Astrocyte of the cerebellum (primary cell): ENCODE data around the gene SMPDL3A.

Experiments
- DNase-seq: peaks from one replicate; pipeline ENCODE4 v3.0.0-alpha.2; 2011; ENCODE audit warnings: low read depth
- H3K4me3 ChIP-seq: 2 replicates; pipeline ENCODE4 v1.5.1; 2011; ENCODE audit warnings: mild to moderate bottlenecking, low read depth, low read length, moderate library complexity
- CTCF ChIP-seq: IDR thresholded peaks from 2 replicates; pipeline ENCODE4 v1.5.1; 2012; ENCODE audit warnings: low read length, low read depth, moderate library complexity, mild to moderate bottlenecking; ENCODE audit errors: missing control alignments
- in situ Hi-C: cut with HindIII; loops from 2 replicates; pipeline ENCODE4 v1.10.0; 2017; ENCODE audit warnings: low sequenced_read_pairs

Gene SMPDL3A

GRCh38 chr6:122775975-122776374 lies 13.1 kb upstream of the SMPDL3A start:
- in situ Hi-C loops: no loop called here
- DNase-seq: no peak
- TF ChIP-seq CTCF: no peak
- no peak overlapping the region for H3K4me3 ChIP-seq

- no peak for DNase-seq
- TF ChIP-seq CTCF: no peak
- H3K4me3 ChIP-seq: no peak overlapping the region
- in situ Hi-C loops: no loop called here
These were observed 10.8 kb upstream of the SMPDL3A start for GRCh38 chr6:122778302-122778701.

GRCh38 chr6:122778985-122779661 lies 9.9 kb upstream of the SMPDL3A start:
- in situ Hi-C loops: no loop called here
- no peak for TF ChIP-seq CTCF
- peak; percentile 27 for DNase-seq
- peak overlapping the region; percentile 7 for H3K4me3 ChIP-seq

GRCh38 chr6:122779667-122780066 lies 9.4 kb upstream of the SMPDL3A start, which contains the start of gene FABP7:
FABP7 (plus strand) TSS chr6:122779716; CDS start chr6:122779795, 79 bp downstream.
- in situ Hi-C loops: no loop called here

GRCh38 chr6:122780114-122780513 lies 8.9 kb upstream of the SMPDL3A start:
- H3K4me3 ChIP-seq: no peak overlapping the region
- no peak for TF ChIP-seq CTCF
- in situ Hi-C loops: no loop called here
- no peak for DNase-seq

More at GRCh38 chr6:122779667-122780066, 9.4 kb upstream of the SMPDL3A start, which contains the start of gene FABP7:
- no peak for DNase-seq
- no peak for TF ChIP-seq CTCF
- peak within 1 kb of the TSS; percentile 7 for H3K4me3 ChIP-seq

GRCh38 chr6:122781716-122782115 lies 7.3 kb upstream of the SMPDL3A start:
- in situ Hi-C loops: no loop called here
- no peak for TF ChIP-seq CTCF
- H3K4me3 ChIP-seq: no peak overlapping the region
- DNase-seq: no peak

- DNase-seq: no peak
- in situ Hi-C loops: no loop called here
- H3K4me3 ChIP-seq: no peak overlapping the region
- TF ChIP-seq CTCF: no peak
These were observed 5.7 kb upstream of the SMPDL3A start for GRCh38 chr6:122783401-122783800.
